Activated T-helper 1 cell treated with anti-CD3 and anti-CD28 coated beads, Interleukin-12 subunit alpha, Interleukin-12 subunit beta, Interleukin-2, Interleukin-4 antibody, amounts not matched to agents 30 ng/mL and 10 ng/mL and 1 ng/mL, durations not matched to agents 14 hours and 24 hours and 36 hours (primary cell): ENCODE data around the gene MFAP2. TPM values are rescaled to one million over a fixed set of nuclear protein-coding genes. Genes with fewer than 3 reads are reported as not detected.

Source experiments
- DNase-seq: peaks from one replicate; pipeline ENCODE4 v3.0.0; 2021; ENCODE audit warnings: low spot score
- H3K27ac Mint-ChIP-seq: one replicate; pipeline ENCODE4 v1.8.0; 2021; ENCODE audit warnings: mild to moderate bottlenecking, mixed read lengths
- H3K27me3 Mint-ChIP-seq: one replicate; pipeline ENCODE4 v1.8.0; 2022; ENCODE audit warnings: mild to moderate bottlenecking, moderate library complexity, mixed read lengths; ENCODE audit not compliant: insufficient read depth
- H3K36me3 Mint-ChIP-seq: one replicate; pipeline ENCODE4 v1.8.0; 2021; ENCODE audit warnings: low read depth, mixed read lengths
- H3K4me1 Mint-ChIP-seq: one replicate; pipeline ENCODE4 v1.8.0; 2021; ENCODE audit warnings: low read depth, mixed read lengths
- H3K4me3 Mint-ChIP-seq: one replicate; pipeline ENCODE4 v1.8.0; 2021; ENCODE audit warnings: mild to moderate bottlenecking, moderate library complexity, mixed read lengths
- H3K9me3 Mint-ChIP-seq: one replicate; pipeline ENCODE4 v1.8.0; 2021; ENCODE audit warnings: mixed read lengths
- intact Hi-C: fragments of 100-400 bp; cut with micrococcal nuclease; formaldehyde crosslinking; loops from one replicate; pipeline ENCODE4 v1.15.1; 2024
- total RNA-seq: library from RNA; stranded (reverse); gene quantifications from 2 replicates; pipeline ENCODE4 v1.2.3, GENCODE V29; 2022

MFAP2 gene
- total RNA-seq, 1 donor from 2014 or later: not detected

DNA sequence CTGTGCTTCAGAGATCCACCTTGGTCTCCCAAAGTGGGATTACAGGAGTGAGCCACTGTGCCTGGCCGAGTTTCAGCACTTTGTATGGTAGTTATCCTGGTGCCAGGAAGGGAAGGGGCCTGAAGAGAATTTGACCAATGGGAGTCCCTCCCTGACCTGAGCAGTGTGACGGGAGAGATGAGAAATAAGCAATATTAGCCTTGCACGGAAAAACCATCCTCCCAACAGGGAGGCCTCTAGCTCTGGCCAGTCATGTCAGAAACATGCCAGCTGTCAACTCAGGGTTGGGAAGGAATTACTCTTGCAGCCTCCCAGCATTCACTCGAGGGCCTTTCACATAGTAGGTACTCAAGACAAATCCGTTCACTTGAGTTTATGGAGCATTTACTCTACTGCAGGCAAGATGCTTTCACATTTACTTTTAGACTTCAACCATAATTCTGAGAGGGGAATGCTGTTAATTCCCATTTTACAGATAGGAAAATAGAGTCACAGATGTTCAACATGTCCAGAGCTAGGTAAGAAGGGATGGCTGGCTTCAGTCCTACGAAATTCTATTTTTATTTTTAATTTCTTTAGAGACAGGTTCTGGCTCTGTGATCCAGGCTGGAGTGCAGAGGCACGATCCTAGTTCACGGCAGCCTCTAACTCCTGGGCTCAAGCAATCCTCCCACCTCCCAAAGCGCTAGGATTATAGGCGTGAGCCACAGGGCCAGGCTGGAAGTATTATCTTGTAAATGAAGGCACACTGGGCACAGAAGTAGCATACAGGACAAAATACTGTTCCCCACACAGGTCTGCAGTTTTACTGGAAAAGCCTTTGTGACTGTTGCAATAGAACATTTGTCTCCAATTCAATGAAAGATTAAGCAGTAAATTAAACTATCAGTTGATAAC, 34.5 kb upstream of the MFAP2 start:
- H3K4me3 Mint-ChIP-seq: no peak overlapping the region
- intact Hi-C loops: no loop called here
- peaks cover 34% of the 10 kb centered on the region for H3K4me1 Mint-ChIP-seq
- H3K9me3 Mint-ChIP-seq: no peaks in the 10 kb centered on the region
- H3K36me3 Mint-ChIP-seq: peaks cover 17% of the 10 kb centered on the region
- no peak for DNase-seq
- no peak overlapping the region for H3K27ac Mint-ChIP-seq
- H3K27me3 Mint-ChIP-seq: peaks cover 4% of the 10 kb centered on the region

DNA sequence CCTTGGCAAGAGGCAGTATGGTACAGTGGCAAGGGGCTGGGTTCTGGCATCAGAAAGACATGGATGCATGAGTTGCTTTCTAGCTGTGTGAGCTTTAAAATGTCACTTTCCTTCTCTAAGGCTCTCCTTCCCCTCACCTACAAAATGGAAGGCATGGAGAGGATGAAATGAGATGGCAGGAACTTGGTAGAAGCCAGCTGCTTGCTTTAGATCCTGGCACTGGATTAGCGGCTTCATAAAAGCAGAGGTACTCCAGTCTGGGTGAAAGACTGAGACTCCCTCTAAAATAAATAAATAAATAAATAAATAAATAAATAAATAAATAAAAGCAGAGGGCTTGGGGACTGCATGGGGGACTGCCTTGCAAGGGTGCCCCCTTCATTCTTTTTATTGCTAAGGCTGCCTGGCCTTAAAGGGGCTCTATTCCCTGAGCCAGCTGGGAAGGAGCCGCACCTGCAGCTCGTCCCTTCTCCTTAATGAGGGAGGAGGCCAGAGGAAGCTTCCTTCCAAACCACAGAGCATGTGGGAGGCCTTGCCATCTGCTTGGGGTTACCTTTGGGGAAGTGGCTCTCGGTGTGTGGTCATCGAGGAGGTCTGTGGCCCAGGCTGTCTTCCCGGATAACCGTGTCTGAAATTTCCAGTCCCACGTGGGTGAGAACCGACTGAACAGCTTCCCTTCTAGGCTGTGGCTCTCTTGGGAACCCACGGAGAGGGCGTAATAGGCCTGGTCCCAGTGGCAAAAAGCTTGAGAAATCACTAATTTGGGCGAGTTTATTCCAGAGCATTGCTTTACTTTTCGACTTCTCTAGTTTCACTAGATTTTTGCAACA, 33.3 kb upstream of the MFAP2 start:
- Mint-ChIP-seq H3K9me3 (no peaks in the 10 kb centered on the region), H3K27me3 (peaks cover 4% of the 10 kb centered on the region), H3K4me1 (peaks cover 26% of the 10 kb centered on the region), H3K27ac (no peak overlapping the region), H3K4me3 (no peak overlapping the region), H3K36me3 (peaks cover 7% of the 10 kb centered on the region)
- intact Hi-C loops: no loop called here
- no peak for DNase-seq

DNA sequence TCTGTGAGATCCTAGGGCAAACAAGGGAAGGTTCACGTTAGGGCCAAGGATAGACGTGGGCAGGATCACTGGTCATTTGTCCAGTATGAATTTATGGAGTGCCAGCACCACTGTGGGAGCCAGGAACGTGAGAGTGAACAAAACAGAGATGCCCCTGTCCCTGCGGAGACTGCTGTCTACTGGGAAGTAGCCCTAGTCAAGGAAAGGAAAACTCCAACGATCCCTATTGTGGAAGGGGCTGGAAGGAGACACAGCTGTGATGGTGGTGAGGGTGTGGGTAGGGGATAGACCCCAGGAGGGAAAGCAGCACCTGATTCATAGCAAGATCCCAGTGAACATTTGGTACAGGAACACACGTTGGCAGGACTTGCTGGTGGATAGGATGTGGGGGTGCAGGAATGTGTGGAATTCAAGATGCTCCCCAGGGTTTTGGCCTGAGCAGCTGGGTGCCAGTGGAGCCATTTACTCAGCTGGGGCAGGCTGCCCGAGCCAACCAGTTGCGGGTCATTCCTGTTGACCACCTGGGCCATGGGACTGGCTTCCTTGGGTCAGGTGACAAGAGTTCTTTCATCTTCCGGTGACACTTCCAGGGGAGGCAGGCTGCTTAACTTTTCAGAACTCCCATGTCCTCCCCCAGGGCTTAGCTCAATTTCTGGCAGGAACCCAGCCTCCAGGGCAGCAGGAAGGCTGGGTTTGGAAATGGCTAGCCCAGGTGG, 32.5 kb upstream of the MFAP2 start:
- Mint-ChIP-seq H3K27me3 (peaks cover 4% of the 10 kb centered on the region), H3K9me3 (no peaks in the 10 kb centered on the region), H3K36me3 (peaks cover 2% of the 10 kb centered on the region), H3K4me1 (peaks cover 24% of the 10 kb centered on the region), H3K27ac (no peak overlapping the region), H3K4me3 (no peak overlapping the region)
- intact Hi-C loops: loop anchor here (1.0 kb wide), 1 partner anchor 41 kb away; the partner anchor contains the start of gene SDHB
- DNase-seq: no peak

DNA sequence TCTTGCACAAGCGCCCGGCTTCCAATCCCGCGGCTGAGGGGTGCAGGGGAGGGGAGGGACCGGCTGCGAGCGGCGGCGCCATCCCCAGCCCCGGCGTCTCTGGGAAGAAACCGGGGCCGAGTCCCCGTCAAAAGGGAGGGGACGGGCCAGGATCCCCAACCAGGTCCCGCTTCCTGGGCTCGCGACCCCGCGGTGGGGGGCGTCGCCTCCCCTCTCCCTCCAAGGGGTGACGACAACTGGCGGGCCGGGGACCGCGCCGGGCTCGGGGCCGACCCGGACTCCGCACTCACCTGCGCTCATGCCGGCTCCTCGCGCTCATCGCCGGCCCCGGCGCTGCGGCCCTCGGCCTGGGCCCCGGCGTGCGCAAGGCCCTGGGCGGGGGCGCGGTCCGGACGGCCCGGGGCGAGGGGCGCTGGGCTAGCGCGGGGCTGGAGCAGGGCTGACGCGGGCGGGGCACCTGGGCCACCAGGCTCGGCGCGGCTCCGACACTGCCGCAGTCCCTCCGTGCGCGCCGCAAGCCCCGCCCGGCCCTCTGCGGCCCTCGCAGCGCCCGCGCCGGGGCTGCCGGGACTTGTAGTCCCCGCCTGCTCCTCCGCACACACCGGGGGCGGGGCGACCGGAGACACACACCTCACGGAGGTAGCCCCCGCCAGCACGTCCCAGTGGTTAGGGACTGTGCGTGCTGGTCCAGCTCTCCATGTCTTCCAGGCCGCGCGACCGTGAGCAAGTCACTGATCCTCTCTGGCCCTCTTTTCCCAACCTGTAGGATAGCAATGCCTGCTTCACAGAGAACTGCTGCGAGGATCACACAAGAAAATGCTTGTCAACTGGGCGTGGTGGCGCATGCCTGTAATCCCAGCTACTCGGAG, 31.3 kb upstream of the MFAP2 start, which contains the start of gene ATP13A2:
ATP13A2 (minus strand) TSS at position 490 of the 869 bp plus-strand sequence; CDS start at position 300, 190 bp downstream.
- peaks cover 24% of the 10 kb centered on the region for H3K4me1 Mint-ChIP-seq
- intact Hi-C loops: loop anchor here (1.0 to 2.0 kb wide), 2 partner anchors 43 to 51 kb away; partner anchors contain the start of gene SDHB
- H3K9me3 Mint-ChIP-seq: no peaks in the 10 kb centered on the region
- peak within 1 kb of the TSS; percentile 73 for H3K27ac Mint-ChIP-seq
- no peaks in the 10 kb centered on the region for H3K36me3 Mint-ChIP-seq
- DNase-seq: peak; percentile 82
- H3K4me3 Mint-ChIP-seq: peak within 1 kb of the TSS; percentile 86
- peaks cover 4% of the 10 kb centered on the region for H3K27me3 Mint-ChIP-seq

DNA sequence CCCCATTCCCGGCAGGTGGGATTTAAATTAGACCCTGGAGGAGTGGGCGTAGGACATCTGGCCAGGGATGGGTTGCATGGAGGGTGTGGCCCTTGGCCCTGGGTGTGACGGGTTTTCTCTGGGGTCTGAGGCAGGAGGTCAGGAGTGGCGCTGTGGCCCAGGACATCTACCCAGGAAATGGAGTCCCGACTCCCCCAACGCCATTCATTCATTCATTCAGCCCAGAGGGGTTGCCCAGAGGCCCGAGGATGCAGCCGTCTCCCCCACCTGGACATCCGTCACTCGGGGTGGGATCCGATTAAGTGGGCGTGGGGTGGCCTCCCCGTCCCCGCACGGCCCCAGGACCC, 30.6 kb upstream of the MFAP2 start:
- Mint-ChIP-seq H3K27me3 (peaks cover 4% of the 10 kb centered on the region), H3K4me3 (peak overlapping the region; percentile 86), H3K36me3 (no peaks in the 10 kb centered on the region), H3K4me1 (peaks cover 24% of the 10 kb centered on the region), H3K27ac (peak overlapping the region; percentile 73), H3K9me3 (no peaks in the 10 kb centered on the region)
- intact Hi-C loops: loop anchor here (2.0 kb wide), 1 partner anchor 50 kb away; no protein-coding TSS in a partner anchor
- DNase-seq: no peak

DNA sequence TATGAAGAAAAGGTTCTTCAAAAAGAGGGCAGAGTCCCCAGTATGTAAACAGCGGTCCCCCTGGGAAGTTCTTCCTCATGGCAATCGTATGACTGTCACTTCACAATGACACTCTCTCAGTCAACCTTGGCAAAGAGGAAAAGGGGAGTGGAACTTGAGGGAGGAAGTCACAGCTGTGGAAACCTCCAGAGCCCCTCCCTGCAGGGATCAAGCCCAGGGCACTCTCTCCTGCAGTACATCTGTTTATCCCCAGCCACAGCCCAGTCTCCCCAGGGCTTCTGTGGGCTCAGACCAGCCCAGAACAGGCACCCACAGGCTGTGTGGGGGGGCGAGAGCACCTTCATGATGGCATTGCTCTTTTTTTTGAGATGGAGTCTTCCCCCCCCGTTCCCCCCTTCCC, 29.3 kb upstream of the MFAP2 start:
- H3K4me1 Mint-ChIP-seq: peaks cover 23% of the 10 kb centered on the region
- H3K27ac Mint-ChIP-seq: no peak overlapping the region
- intact Hi-C loops: loop anchor here (2.0 kb wide), 1 partner anchor 49 kb away; no protein-coding TSS in a partner anchor
- no peaks in the 10 kb centered on the region for H3K36me3 Mint-ChIP-seq
- DNase-seq: no peak
- peaks cover 4% of the 10 kb centered on the region for H3K27me3 Mint-ChIP-seq
- no peak overlapping the region for H3K4me3 Mint-ChIP-seq
- H3K9me3 Mint-ChIP-seq: no peaks in the 10 kb centered on the region

DNA sequence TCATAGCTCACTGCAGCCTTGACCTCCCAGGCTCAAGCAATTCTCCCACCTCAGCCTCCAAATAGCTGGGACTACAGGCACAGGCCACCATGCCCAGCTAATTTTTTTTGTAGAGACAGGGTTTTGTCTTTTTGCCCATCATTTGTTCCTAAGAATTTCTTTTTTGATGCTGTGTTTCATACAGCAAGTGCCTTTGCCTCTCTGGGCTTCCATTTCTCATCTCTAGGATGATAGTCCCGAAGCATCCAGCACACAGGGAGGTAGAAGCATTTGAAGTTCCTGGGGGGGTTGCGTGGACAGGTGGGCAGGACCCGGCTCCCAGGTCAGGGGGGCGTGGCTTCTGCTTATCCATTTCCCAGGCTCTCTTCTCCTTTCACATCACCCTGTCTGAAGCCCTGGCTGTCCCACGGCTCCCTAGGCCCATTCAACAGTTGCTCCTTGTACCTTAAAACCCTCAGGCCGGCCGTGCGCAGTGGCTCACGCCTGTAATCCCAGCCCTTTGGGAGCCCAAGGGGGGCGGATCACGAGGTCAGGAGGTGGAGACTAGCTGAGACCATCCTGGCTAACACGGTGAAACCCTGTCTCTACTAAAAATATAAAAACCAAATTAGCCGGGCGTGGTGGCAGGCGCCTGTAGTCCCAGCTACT, 27.9 kb upstream of the MFAP2 start:
- no peaks in the 10 kb centered on the region for H3K9me3 Mint-ChIP-seq
- H3K36me3 Mint-ChIP-seq: peaks cover 4% of the 10 kb centered on the region
- H3K27ac Mint-ChIP-seq: no peak overlapping the region
- H3K4me3 Mint-ChIP-seq: no peak overlapping the region
- peaks cover 19% of the 10 kb centered on the region for H3K4me1 Mint-ChIP-seq
- DNase-seq: no peak
- peaks cover 4% of the 10 kb centered on the region for H3K27me3 Mint-ChIP-seq
- intact Hi-C loops: no loop called here

DNA sequence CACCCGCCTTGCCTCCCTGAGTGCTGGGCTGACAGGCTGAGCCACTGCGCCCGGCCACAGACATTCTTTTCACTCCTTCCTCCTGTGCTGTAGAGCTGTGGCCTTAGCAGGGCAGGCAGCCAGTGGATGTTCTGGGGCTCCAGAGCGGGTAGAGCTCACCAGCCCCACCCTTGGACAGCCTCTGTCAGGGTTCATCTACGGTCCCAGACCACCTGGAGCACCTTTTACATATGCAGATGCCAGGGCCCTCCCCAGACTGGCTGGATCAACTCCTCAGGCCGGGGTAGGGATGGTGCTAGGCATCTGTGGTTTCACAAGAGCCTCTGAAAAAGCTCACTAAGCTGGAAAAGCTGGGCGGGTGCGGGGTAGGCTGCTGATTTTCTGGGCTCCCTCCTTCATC, 26.7 kb upstream of the MFAP2 start:
- Mint-ChIP-seq H3K27ac (no peak overlapping the region), H3K36me3 (peaks cover 6% of the 10 kb centered on the region), H3K9me3 (no peaks in the 10 kb centered on the region), H3K4me3 (no peak overlapping the region), H3K4me1 (peaks cover 18% of the 10 kb centered on the region), H3K27me3 (no peaks in the 10 kb centered on the region)
- intact Hi-C loops: no loop called here
- DNase-seq: no peak

DNA sequence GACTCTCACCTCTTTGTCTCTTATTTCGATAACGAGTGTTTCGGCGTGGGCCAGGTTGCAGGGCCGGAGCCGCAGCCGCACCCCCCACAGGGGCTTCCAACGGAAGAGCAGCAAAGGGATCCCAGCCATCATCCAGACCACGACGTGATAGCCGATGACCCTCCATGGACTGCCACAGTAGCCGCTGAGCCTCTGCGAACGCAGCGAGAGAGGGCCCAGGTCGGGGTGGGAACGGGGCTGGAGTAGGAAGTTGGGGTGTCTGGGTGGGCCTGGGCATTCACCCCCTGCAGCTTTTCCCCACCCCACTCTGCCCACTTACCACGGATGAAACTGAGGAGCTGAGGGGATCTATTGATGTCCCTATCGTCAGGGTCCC, 24.9 kb upstream of the MFAP2 start:
- H3K36me3 Mint-ChIP-seq: peaks cover 6% of the 10 kb centered on the region

DNA sequence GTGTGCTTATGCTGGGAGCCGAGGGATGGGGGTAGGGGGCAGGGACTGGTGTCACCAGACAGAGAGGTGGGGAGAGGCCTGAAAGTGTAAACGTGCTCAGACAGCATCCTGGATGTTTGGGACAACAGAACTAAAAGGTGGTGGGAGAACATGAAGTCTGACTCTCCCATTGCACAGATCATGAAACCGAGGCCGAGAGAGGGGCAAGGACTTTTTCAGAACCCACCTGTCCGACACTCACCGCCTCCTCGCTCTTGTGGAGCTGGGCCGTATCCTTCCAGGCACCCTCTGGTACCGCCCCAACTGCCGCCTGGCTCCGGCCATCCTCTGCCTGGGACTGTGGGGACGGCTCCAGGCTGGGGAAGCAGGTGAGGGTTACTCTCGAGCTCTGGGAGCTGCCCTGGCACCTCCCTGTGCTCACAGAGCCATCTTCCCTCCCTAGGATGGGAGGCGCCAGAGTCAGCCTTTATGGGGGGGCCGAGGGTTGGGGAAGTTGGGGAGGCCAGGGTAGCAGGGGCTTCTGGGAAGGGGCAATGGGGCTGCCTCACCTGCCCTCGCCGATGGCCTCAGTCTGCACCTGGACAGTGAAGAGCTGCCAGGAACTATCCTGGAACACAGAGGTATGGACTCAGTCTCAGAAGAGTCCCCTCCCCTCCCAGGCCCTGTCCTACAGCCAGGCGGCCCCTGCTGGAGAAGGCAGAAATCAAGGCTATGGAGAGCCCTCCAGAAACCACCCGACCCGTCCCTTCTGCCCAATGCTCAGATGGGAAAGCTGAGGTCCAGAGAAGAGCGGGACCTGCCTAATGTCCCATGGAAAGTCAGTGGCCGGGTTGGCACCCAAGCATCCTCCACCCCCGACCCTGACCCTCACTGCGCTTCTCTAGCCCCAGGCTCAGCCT, 24.3 kb upstream of the MFAP2 start:
- no peak overlapping the region for H3K27ac Mint-ChIP-seq
- peaks cover 1% of the 10 kb centered on the region for H3K4me1 Mint-ChIP-seq
- no peak for DNase-seq
- no peak overlapping the region for H3K4me3 Mint-ChIP-seq
- H3K36me3 Mint-ChIP-seq: peaks cover 6% of the 10 kb centered on the region
- intact Hi-C loops: no loop called here
- no peaks in the 10 kb centered on the region for H3K27me3 Mint-ChIP-seq
- H3K9me3 Mint-ChIP-seq: no peaks in the 10 kb centered on the region

More for the DNA sequence above, 24.9 kb upstream of the MFAP2 start:
- Mint-ChIP-seq H3K27me3 (no peaks in the 10 kb centered on the region), H3K4me1 (peaks cover 7% of the 10 kb centered on the region), H3K4me3 (no peak overlapping the region), H3K27ac (no peak overlapping the region), H3K9me3 (no peaks in the 10 kb centered on the region)
- intact Hi-C loops: no loop called here
- DNase-seq: no peak

DNA sequence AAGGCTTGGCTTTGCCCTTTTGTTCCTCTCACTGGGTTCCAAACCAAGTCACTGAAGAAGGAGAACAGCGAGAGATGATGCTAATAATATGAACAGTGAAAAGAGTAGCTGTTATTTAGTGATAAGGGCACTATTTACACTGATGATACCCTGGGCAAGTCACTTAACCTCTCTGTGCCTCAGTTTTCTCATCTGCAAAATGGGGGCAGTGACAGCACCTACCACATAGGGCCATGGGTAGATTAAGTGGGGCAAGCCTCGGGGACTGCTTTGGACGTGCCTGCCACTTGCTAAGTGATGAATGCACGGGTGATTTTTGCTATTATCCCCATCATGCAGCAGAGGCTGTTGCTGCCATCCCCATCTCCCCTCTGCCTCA, 22.1 kb upstream of the MFAP2 start:
- H3K36me3 Mint-ChIP-seq: peaks cover 12% of the 10 kb centered on the region
- no peak for DNase-seq
- intact Hi-C loops: no loop called here
- no peaks in the 10 kb centered on the region for H3K4me1 Mint-ChIP-seq
- H3K27ac Mint-ChIP-seq: no peak overlapping the region
- no peak overlapping the region for H3K4me3 Mint-ChIP-seq
- no peaks in the 10 kb centered on the region for H3K27me3 Mint-ChIP-seq
- no peaks in the 10 kb centered on the region for H3K9me3 Mint-ChIP-seq
